Mammary epithelial cell (primary cell): ENCODE measurements around the gene MOV10L1.

ENCODE experiments used
- CTCF ChIP-seq, 2 donors: IDR thresholded peaks in 1 of 2; conservative IDR thresholded peaks in 1 of 2; 2 replicates each; pipeline ENCODE4 v1.5.1; 2011 to 2012; ENCODE audit warnings: inconsistent platforms in 2 of 2, low read length in 2 of 2, mild to moderate bottlenecking in 2 of 2, control low read depth in 1 of 2, low read depth in 1 of 2; ENCODE audit not compliant: insufficient read depth in 1 of 2; ENCODE audit errors: extremely low read depth in 1 of 2
- EZH2 ChIP-seq: IDR thresholded peaks from 2 replicates; pipeline ENCODE4 v1.6.1; 2012; ENCODE audit warnings: low read length, inconsistent platforms, borderline replicate concordance

DNA sequence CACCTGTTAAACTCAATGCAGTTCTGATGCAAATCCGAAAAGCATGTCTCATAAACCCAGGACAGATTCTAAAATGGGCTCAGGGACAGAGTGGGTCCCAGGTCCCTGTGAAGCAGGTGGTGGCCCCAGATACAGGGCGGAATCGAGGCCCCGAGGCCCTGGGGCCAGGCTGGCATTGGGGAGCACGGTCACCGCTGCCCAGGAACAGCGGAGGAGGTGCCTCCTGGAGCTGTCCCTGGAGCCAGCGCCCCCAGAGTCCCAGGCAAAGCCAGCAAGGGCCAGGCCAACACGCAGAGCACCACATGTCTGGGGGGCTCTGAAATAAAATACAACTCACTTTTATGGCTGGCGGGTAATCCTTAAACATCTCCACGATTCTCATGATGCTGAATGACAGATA, 21.7 kb upstream of the MOV10L1 start:
- no peak for TF ChIP-seq EZH2
- no peak for TF ChIP-seq CTCF (conservative IDR thresholded peaks at IDR 0.05 in 1 of 2, IDR thresholded peaks at IDR 0.05 in 1 of 2; ENCODE audit: extremely low read depth in 1 of 2, insufficient read depth in 1 of 2, low read depth in 1 of 2, low read length in 2 of 2)
